HG03159 (cell line): ENCODE results near the gene PRKD1.
"Not testable (repeated sequence)": the region's sequence is repeated elsewhere in the genome, so short reads cannot be mapped to it uniquely, and the experiment has no call there.

Experiments
- ATAC-seq: cut with Tn5 transposase; IDR thresholded peaks from one replicate; pipeline ENCODE4 v1.9.1; 2021; ENCODE audit warnings: mild to moderate bottlenecking, moderate library complexity; ENCODE audit not compliant: unreplicated experiment

Gene PRKD1

DNA sequence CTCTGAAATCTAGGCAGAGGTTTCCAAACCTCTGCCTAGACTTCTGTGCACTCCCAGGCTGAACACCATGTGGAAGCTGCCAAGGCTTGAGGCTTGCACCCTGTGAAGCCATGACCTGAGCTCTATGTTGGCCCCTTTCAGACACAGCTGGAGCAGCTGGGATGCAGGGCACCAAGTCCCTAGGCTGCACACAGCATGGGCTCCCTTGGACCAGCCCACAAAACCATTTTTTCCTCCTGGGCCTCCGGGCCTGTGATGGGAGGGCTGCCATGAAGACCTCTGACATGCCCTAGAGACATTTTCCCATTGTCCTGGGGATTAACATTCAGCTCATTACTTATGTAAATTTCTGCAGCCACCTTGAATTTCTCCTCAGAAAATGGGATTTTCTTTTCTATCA lies 88.0 kb downstream of the PRKD1 start:
- not testable (repeated sequence) for ATAC-seq

DNA sequence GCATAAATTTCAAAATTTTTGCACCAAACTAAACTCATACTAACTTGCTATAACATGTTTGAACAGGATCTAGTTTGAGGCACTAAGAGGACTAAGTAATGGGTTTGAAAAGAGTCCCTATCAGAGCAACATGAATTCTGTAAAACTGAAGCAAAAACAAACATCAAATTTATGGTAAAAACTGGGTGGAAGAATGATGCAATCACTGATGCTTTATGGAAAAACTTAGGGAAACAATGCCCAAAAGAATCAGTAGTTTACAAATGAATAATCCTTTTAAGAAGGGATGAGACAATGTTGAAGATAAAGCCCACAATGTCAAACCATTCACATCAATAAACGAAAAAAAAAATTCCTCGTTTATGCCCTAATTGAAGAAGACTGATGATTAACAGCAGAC lies 88.9 kb downstream of the PRKD1 start:
- ATAC-seq: no peak

DNA sequence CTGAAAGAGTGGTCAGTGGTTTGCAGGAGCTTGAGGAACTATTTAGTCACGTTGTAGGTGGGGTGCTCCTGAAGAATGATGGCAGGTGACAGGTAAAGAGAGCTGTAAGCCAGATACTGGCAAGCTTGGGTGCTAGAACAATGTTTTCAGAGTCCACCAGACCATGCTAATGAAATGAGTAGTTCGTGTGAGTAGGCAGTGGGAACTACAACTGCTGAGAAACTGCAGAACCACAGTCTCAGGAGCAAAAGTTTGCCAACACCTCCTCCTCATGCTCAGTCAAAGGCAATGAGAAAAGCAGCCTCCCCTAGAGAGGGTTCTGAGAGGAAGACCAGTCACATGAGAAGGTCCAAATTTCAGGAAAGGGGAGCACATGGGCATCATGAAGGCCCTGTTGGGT lies 91.3 kb downstream of the PRKD1 start:
- no peak for ATAC-seq

DNA sequence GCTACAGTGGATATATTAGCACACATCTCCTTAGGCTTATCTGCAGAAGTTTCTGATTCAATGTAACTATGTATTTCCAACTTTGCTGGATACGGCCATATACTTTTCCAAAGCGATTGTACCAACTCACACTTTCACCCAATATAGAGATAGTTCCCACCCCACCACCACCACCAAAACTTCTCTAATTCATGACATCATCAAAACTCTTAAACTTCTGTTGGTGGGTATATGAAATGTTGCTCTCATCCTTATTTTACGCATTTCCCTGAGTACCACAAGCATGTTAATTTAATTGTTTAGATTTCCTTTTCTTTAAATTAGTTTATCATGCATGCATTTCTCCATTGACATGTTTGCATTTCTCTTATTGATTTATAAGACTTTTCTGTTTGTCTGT lies 95.6 kb downstream of the PRKD1 start:
- no peak for ATAC-seq

DNA sequence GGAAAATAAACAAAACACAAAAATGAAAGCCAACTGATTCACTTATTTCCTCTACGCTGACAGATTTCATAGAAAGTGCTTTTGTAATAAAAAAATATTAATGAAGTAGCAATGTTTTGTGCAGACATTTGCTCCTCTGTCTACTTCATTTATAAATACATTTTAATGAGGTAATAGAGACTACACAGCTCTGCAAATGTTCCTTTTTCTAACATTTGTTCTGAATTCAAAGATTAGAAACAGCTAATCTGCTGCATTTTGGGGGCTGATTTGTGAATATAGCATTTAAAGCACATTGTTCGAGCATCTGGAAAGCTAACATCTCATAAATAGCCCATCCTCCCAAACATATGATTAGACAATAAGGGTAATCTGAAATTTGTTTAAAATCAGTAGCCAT lies 97.8 kb downstream of the PRKD1 start:
- ATAC-seq: no peak

DNA sequence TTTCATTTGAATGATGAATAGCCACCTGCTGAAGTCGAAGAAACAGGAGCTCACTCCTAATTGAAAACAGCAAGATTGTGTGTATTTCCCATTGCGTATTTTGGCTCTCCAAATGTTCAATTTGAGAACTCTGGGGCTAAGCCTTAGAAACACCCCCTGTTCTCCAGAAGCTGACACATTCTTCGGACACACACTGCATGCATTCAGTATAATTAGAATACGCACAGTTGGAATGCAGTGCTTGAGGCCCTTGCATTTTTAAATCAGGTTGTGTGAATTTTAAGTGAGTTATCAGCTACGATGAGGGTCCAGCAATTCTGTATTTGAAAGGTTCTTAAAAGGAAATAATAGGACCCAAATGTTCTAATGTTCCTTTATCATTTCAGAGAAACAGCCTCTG lies 103.8 kb downstream of the PRKD1 start:
- no peak for ATAC-seq

DNA sequence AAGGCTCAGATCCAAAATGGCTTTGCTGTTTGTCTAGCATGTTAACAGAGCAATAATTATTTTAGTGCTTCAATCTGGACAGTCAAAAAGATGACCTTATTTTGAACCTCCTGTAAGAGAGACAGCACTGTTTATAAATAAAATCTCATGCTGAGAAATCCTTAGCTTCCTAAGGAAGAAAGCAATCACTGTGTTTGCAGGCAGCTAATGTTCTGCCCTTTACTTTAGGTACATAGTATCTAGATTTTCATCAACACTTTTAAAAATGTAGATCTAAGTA lies 105.3 kb downstream of the PRKD1 start:
- ATAC-seq: no peak

DNA sequence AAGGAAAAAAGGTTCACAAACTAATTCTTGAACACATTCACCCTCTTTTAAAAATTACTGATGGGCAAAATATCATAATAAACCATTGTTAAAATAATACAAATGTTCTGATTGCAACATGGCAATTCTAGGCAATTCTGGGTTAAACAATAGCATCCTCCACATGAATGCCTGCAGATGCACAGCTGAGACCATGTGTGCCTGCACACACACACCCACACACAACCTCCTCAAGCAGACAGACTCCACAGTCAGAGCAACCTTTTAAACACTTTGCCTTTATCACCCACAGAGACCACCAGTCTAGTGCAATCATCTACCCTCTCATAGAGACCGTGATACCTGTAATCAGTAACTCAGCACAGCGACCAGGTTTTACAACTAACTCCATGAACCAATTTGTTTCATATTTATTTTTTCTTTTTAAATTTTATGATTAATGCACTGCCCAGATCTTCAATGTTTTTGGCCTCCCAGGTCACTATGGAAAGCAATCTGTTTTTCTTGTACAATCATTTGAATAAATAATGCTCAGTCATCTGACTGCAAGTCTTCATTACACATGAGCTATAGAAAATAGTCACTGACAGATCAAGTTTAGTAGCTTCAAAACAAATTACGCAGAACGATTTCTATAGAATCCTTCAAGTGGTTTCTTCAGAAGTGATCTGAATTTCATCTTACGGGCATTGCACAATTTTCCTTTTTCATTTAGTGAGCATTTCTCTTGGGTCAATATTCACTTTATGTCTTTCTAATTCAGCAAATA lies 105.8 kb downstream of the PRKD1 start:
- no peak for ATAC-seq

DNA sequence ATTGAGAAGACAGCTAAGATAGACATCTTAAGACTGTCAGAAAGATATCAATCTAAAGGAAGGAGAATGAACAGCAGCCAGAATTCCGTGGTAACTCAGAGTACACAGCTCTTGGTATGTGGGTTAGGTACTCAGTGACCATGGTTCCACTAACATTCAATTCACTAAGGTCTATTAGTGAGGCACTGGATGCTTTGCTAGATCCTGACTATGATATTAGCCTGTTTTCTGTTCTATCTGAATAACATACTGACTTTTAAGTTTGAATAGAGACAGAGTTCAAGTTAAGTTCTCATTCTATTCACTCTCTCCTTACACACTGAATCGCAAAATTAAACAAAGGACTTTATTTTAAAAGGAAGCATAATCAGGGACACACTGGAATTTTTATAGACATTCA lies 106.4 kb downstream of the PRKD1 start:
- no peak for ATAC-seq

DNA sequence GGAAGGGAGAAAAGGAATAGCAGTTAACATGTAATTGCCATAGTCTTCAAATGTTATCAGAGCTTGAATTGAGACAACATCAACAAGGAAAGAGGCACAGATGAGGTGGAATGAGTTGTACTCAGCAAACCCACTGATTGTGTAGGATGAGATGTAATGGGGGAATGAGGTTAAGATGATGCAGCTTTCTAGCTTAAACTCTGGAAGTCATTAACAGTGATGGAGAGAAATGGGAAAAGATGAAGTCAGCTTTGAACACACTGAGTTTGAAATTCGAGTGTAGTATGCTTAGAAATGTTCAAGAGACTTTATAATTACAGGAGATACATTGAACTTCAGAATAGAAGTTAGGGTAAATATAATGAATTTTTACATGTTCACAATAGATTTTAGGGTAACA lies 106.9 kb downstream of the PRKD1 start:
- no peak for ATAC-seq

DNA sequence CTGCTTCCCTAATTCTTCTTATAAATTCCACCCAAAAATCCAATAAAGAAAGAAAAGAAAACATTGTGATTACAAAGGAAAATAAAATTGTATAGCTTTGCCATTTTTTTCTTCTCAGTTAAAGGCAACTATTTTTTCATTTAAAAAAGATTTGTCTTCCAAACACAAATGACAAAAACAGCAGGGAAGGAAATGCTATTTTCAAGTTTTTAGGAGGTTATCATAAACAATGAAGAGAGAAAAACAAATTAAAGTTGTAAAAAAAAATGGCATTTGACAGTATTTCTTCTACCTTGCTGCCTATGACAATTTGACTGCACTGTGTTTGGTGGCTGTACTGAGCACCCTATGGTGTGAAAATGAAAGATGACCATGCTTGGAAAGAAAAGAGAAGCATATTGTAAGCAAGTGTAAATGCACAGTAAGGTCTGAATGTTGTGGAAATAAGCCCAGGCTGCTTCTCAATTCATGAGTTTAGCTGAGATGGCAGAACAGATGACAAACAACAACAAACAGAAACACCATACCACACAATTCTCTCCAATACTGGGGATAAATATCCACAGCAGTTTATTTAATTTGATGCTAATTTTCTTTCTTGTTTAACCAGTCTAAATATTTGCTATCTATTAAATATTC lies 109.8 kb downstream of the PRKD1 start:
- ATAC-seq: no peak

DNA sequence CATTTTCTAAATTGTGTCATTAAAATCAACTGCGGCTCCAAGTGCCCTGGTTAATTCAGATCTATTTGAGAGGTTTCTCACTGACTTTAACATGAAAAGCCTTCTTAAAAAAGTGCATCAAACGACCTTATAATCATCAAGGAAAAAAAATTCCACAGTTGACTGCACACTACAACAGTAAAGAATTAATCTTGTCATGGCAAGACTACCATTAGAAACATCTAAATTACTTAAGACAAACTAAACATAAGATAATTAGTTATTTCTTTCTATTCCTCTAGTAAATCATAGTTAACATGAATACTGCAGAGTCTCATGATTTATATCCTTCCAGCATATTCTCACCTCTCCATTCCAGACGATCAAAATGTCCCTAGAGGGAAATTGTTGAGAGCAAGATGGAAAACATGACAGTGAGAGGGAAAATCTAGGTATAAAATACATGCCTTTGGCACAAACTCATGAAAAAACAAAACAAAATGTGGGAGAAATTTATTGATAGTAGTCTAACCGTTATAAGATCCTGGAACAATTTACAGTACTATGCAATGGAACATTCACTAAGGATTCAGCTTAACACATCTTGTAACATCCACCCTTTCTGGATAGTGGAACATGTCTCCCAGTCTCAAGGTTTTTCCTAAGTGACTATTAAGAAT lies 112.5 kb downstream of the PRKD1 start:
- no peak for ATAC-seq

DNA sequence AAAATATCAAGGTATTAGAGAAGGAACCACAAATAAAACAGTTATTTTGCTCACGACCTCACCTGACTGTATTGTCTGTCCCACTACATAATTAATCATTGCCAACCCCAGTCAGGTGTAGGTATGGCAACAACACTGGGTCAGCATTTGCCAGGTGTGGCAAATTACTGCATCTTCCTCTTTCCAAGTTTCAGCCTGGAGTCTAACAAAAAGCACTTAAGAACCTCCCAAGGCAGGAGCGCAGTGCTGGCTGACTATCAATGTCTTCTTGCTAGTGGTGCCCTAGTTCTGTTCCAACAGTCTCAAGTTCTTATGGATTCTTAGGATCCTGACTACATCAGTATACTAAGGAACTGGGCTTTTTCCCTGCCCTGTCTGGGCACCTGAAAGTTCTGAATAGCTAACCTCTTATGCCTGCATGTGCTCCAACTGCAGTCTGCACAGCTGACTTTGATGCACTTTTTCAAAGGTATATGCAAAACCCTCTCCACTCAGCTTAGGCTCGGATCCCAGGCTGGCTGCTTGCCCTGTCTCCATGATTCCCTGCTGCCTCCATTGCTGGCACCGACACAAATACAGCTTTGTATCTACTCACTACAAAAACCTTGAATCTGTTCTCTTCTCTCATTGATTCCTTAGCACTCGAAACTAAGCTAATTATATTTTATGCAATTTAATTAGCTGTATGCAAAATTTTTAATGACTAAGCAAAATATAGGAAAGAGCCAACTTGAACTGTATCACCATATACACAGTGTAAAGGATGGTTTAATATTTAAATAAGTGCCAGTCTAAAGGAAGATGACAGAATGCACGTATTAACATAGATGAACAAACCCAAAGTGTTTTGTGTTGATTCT lies 113.3 kb downstream of the PRKD1 start:
- no peak for ATAC-seq

DNA sequence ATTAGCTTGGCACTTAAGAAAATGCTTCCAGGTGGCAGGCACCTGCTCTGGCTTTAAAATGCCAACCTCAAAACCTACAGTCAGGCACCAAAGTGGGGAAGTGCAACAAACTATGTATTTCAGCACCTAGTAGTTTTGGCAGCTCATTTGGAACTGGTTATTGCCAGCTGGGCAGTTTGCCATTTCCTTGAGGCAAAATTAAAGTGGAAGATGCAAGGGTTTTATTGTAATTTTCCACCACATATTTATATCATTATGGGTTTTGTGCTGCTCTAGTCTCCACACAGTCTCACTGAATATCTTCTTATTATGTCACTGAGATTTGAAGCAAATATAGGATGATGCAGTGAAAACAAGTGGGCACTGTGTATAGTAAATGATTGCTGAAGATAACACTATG lies 117.0 kb downstream of the PRKD1 start:
- no peak for ATAC-seq

DNA sequence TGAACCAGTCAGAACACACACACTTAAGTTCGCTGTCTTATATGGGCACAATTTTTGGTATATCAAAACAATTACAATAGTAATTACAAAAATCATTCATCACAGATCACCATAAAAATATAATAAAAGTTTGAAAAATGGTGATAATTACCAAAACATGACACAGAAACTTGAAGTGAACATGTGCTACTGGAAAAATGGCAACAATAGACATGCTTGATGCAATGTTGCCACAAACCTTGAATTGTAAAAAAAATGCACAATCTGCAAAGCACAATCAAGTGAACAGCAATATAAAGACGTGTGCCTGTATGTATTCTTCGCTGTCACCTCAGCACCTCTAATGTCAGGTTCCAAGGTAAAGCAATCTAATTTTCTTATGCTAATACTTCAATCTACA lies 117.6 kb downstream of the PRKD1 start:
- no peak for ATAC-seq

DNA sequence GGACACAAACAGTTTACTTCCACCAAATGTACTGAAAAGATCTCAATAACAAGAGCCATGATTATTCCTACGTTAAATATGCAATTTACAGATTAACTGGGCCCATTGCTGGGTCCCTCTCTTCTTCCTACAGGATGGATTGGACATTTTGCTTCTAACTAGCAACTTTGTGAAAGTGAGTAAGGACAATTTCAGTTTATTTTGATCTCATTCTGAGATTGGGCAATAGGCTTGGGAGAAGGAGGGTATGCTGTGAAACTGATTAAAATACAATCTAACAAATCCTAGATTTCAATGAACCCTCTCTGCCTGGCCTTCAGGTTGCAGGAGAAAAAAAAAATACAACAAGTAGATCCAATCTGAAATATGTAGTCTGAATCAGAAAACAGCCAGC lies 121.5 kb downstream of the PRKD1 start:
- no peak for ATAC-seq

DNA sequence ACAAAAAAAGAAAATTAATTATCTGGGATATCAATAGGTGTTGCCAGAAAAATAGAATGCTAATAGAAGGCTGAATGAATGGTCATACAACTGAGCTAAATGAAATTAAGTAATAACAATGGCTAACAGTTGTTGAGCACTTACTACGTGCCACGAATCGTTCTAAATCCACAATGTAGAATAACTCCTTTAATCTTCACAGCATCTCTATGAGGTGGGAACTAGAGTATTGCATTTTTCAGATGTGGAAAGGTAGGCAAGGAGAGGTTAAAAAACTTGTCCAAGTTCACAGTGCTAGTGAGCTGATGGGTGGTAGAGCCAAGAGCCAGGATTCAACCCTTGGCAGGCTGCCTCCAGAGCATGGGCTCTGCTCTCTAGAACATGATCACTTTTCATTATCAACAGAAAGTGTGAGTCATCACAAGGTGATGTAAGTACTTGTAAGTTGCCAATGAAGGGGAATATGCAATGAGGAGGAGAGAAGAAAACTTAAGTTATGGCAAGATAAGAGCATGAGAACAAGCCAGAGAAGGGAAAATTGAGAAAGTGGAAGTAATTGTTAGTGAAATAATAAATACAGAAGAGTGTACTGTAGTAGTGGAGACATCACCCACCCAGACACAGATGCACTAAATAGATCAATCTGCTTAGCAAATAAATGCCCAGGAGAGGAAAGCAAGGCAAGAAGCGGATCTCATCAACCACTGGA lies 122.1 kb downstream of the PRKD1 start:
- ATAC-seq: no peak

DNA sequence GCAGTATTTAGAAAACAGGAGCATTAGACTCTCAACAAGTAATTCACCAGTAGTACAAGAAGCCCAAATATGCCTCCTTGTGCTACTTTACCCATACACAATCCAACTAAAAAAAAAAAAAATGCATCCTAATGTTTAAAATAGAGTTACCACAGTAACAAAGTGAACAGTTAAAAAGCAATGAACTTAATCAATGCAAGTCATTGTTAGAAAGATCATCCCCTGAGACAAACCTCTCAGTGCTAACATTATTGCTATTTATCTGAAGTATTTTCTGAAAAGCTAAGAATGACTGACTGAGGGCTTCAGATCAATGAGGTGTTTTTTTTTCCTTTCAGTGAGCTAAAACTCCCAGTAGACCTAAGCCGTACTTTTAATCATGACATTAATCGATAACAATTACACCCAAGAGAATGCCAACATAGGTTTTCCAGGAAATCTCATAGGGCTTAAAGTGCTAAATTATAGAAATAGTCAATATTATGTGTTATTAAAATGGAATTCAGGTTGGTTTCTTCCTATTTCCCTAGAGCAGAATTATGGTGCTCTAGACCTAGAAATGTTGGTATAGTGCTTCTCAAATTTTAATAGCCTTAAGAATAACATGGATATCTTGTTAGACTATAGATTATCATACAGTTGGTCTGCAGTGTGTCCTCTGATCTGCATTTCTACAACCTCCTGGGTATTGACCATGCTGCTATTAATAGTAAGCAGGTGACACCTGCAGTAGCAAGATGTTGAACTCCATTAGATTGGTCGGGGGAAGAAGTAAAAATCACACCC lies 123.0 kb downstream of the PRKD1 start:
- no peak for ATAC-seq

DNA sequence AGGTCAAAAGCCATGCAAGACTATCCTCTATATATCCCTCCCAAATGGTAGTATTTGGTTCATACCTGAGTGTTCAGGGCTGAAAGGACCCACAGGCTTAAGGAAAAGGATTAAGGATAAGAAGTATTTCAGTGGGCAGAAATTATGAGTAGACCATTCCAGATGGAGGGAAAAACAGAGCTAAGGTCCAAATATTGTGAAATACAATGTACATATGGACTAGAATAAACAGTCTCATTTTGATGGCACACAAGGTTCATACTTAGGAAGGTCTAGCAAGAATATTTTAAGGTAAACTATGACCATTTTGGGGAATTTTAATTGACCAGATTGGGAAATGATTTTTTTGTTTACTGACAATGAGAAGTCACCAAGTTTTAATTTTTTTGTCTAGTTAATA lies 124.6 kb downstream of the PRKD1 start:
- ATAC-seq: no peak

DNA sequence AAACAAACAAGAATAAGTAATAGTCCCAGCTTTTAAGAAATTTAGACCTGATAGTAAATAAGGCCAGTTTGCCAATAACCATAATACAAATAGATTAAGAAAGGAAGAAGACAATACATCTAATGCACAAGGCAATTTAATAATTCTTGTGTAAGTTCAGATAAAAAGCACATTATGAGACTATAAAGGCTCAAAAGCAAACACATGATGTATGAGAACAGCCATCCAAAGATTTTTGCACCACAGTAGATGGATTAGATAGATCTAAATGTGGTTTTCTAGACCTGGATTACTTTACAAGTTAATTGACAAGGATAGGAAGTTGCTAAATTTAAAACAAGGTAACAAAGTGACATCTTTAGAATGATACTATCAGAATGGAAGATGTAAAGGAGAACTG lies 125.4 kb downstream of the PRKD1 start:
- no peak for ATAC-seq
